RWPE1 (cell line): ENCODE data around the gene ATP11A.
"Not testable (repeated sequence)": the region's sequence is repeated elsewhere in the genome, so short reads cannot be mapped to it uniquely, and the experiment has no call there.

Experiments used
- CTCF ChIA-PET: fragments of 350-600 bp; sonication (Branson Sonifier 250); formaldehyde crosslinking; extraction: SDS; loops from one replicate; lab custom pipeline; 2021; lab: Yijun Ruan, JAX
- POLR2A ChIA-PET: fragments of 400-600 bp; formaldehyde crosslinking; extraction: SDS; loops from one replicate; lab custom pipeline; 2020; ENCODE audit warnings: antibody characterized with exemption; ENCODE audit not compliant: low non-redundant PET; lab: Yijun Ruan, JAX
- DNase-seq: peaks from one replicate; pipeline ENCODE4 v3.0.0; 2012; ENCODE audit warnings: low spot score
- H3K27ac ChIP-seq: fragments of 450-650 bp; 2 replicates; pipeline ENCODE4 v1.5.1; 2017
- CTCF ChIP-seq: fragments of 450-650 bp; conservative IDR thresholded peaks from 2 replicates; pipeline ENCODE4 v1.5.1; 2017; ENCODE audit warnings: low read depth, mild to moderate bottlenecking

Gene ATP11A

GRCh38 chr13:112679381-112679780, 10.5 kb upstream of the ATP11A start:
- no peak for TF ChIP-seq CTCF
- no peak for DNase-seq
- CTCF ChIA-PET, result no interaction called here
- H3K27ac ChIP-seq, result no peak overlapping the region
- POLR2A ChIA-PET, result no interaction called here

GRCh38 chr13:112679932-112680677, 9.7 kb upstream of the ATP11A start:
- no peak overlapping the region for H3K27ac ChIP-seq
- TF ChIP-seq CTCF, result no peak
- CTCF ChIA-PET, result no interaction called here
- POLR2A ChIA-PET, result no interaction called here
- no peak for DNase-seq

DNA sequence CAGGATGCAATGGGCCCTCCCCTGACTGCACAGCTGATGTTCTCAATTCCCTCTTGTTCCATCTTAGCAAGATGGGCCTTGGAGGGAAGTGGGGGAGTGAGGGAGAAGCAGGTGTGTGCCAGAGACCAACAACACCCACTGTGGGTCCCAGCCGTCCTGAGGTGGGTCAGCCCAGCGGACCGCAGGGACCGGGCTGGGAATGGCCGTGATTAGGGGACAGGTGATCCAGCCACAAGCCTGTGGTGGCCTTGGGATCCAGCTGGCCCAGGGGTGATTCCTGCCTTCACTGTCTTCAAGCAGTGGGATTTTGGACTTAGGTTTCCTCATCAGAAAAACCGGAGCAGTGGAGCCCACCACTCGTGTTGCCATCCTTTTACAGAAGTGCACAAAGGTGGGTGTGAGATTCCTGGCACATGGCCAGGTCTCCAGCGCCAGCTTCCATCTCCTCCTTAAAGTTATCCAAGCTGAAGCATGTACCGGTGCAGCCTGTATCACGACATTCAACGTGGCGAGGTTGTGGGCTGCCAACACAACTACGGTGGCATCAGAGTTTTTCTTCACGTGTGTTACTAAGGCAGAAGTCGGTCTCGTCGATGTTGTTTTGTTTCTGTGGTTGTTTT, 9.0 kb upstream of the ATP11A start:
- H3K27ac ChIP-seq, result no peak overlapping the region
- TF ChIP-seq CTCF, result no peak
- no peak for DNase-seq
- ChIA-PET POLR2A (no interaction called here), CTCF (interaction anchor here (0.6 kb wide), 2 partner anchors 125 to 320 kb away, joined by 3 to 4 read pairs; no protein-coding TSS in a partner anchor)

DNA sequence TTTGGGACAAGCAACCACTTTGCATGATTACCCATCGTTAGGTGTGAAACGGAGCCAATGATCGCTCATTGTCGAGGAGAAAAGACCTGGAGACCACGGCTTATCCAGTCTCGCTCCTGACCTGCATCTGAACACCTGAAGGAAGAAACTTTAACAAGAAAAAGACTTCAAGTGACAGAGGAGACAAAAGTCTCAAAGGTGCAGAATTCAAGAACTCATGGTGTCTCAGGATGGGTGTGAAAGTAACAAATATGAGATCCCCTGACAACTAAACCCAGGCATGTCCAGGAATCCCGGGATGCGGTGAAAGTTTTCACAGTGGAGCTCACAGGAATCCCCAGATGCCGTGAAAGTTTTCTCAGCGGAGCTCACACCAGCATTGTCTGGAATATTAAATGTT, 6.3 kb upstream of the ATP11A start:
- ChIA-PET POLR2A (no interaction called here), CTCF (no interaction called here)
- no peak overlapping the region for H3K27ac ChIP-seq

GRCh38 chr13:112684071-112684845, 5.6 kb upstream of the ATP11A start:
- ChIA-PET CTCF (no interaction called here), POLR2A (no interaction called here)
- TF ChIP-seq CTCF, result no peak
- no peak for DNase-seq
- no peak overlapping the region for H3K27ac ChIP-seq

More for the DNA sequence above, 6.3 kb upstream of the ATP11A start:
- no peak for DNase-seq
- no peak for TF ChIP-seq CTCF

DNA sequence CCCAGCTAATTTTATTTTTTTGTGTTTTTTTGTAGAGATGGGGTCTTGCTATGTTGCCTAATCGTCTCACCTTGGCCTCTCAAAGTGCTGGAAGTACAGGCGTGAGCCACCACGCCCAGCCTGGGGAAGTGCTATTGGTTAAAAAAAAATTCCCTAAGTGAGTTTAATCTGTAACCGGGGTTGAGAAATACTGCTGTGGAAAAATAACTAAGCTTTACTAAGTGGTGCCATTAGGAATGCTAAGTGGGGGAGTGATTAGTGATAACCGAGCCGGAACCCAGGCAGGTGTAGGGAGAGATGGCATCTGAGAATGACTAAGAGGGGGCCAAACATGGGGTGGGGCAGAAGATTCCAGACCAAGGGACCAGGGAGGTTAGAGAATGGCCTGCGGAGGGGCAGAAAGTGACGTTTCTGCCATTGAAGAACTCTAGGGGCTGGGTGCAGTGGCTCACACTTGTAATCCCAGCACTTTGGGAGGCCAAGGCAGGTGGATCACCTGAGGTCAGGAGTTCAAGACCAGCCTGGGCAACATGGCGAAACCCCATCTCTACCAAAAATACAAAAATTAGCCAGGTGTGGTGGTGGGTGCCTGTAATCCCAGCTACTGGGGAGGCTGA, 4.5 kb upstream of the ATP11A start:
- CTCF ChIA-PET, H3K27ac ChIP-seq, POLR2A ChIA-PET: not testable (repeated sequence)

More for the DNA sequence above, 4.5 kb upstream of the ATP11A start:
- not testable (repeated sequence) for DNase-seq
